ENCODE results near the gene BCL2L15. TPM values are rescaled to one million over a fixed set of nuclear protein-coding genes. Genes with fewer than 3 reads are reported as not detected.

The BCL2L15 gene
- total RNA-seq, 1 experiment from 2014 or later, result 1.1 TPM

DNA sequence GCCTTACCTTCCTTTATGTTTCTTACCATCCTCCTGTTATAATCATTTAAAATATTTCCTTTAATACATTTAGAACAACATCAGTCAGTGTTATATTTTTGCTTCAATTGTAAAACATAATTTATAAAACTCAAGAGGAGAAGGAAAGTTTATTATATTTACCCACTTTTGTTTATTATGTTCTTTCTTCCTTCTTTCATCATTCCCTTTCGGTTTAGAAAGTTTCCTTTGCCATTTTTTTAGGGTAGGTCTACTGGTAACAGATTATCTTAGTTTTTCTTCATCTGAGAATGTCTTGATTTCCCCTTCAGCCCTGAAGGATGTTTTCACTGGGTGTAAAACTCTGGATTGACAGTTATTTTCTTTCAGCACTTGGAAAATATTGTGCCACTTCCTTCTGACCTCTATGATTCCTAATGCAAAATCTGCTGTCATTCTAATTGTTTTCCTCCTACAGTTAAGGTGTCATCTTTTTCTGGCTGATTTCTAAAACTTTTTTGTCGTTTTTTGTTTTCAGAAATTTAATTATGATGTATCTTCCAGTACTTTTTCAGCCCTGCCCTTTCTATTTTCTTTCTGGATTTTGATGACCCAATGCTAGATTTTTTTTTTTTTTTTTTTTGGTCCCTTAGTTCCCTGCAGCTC lies 40.9 kb downstream of the BCL2L15 start:
- H3K27ac ChIP-seq (ENCODE audit: low read depth, low read length, poor library complexity, severe bottlenecking), result no peak overlapping the region
- intact Hi-C loops (cut with micrococcal nuclease; ENCODE audit: unreplicated experiment), result no loop called here
- peaks cover 17% of the 10 kb centered on the region for H3K9me3 ChIP-seq (ENCODE audit: low read depth, low read length, poor library complexity, severe bottlenecking)
- no peak overlapping the region for H3K4me3 ChIP-seq (ENCODE audit: low read depth, low read length, poor library complexity, severe bottlenecking)
- ChIA-PET POLR2A (ENCODE audit: low non-redundant PET) (no interaction called here), CTCF (no interaction called here)
- no peaks in the 10 kb centered on the region for H3K36me3 ChIP-seq (ENCODE audit: insufficient read depth, low read length, poor library complexity, severe bottlenecking)
- BruUV-seq (replicated peaks), result no TSS peak
- TF ChIP-seq, protein P1, sequence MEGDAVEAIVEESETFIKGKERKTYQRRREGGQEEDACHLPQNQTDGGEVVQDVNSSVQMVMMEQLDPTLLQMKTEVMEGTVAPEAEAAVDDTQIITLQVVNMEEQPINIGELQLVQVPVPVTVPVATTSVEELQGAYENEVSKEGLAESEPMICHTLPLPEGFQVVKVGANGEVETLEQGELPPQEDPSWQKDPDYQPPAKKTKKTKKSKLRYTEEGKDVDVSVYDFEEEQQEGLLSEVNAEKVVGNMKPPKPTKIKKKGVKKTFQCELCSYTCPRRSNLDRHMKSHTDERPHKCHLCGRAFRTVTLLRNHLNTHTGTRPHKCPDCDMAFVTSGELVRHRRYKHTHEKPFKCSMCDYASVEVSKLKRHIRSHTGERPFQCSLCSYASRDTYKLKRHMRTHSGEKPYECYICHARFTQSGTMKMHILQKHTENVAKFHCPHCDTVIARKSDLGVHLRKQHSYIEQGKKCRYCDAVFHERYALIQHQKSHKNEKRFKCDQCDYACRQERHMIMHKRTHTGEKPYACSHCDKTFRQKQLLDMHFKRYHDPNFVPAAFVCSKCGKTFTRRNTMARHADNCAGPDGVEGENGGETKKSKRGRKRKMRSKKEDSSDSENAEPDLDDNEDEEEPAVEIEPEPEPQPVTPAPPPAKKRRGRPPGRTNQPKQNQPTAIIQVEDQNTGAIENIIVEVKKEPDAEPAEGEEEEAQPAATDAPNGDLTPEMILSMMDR (conservative IDR thresholded peaks at IDR 0.05; ENCODE audit: low read depth, low read length), result no peak
- no peak for TF ChIP-seq EZH2 (IDR thresholded peaks at IDR 0.05; ENCODE audit: borderline replicate concordance, low read depth, low read length, poor library complexity, severe bottlenecking)
- DNase-seq (ENCODE audit: low spot score), result no peak
- no peaks in the 10 kb centered on the region for H3K27me3 ChIP-seq (replicated peaks; ENCODE audit: insufficient read depth, low read depth, low read length, poor library complexity)
- H3K4me1 ChIP-seq (ENCODE audit: insufficient read depth, low read length, poor library complexity, severe bottlenecking), result peaks cover 12% of the 10 kb centered on the region

DNA sequence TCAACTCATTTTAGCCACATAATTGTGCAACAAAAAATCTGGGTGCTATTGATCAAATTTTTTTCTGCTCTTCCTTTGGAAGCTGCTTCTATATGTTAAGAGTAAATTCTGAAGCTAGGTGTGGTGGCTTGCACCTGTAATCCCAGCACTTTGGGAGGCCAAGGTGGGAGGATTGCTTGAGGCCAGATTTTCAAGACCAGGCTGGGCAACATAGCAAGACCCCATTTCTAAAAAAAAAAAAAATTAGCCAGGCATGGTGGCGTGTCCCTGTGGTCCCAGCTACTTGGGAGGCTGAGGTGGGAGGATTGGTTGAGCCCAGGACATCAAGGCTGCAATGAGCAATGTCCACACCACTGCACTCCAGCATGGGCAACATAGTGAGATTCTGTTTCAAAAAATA lies 50.8 kb downstream of the BCL2L15 start:
- Histone ChIP-seq H3K36me3 (ENCODE audit: insufficient read depth, low read length, poor library complexity, severe bottlenecking) (no peaks in the 10 kb centered on the region), H3K4me3 (ENCODE audit: low read depth, low read length, poor library complexity, severe bottlenecking) (no peak overlapping the region), H3K4me1 (ENCODE audit: insufficient read depth, low read length, poor library complexity, severe bottlenecking) (peaks cover 6% of the 10 kb centered on the region), H3K27ac (ENCODE audit: low read depth, low read length, poor library complexity, severe bottlenecking) (no peak overlapping the region), H3K27me3 (replicated peaks; ENCODE audit: insufficient read depth, low read depth, low read length, poor library complexity) (no peaks in the 10 kb centered on the region), H3K9me3 (ENCODE audit: low read depth, low read length, poor library complexity, severe bottlenecking) (no peaks in the 10 kb centered on the region)
- CTCF ChIA-PET, result no interaction called here
- POLR2A ChIA-PET (ENCODE audit: low non-redundant PET), result no interaction called here
- DNase-seq (ENCODE audit: low spot score), result no peak
- no TSS peak for BruUV-seq (replicated peaks)
- no peak for TF ChIP-seq EZH2 (IDR thresholded peaks at IDR 0.05; ENCODE audit: borderline replicate concordance, low read depth, low read length, poor library complexity, severe bottlenecking)
- TF ChIP-seq, protein P1 (conservative IDR thresholded peaks at IDR 0.05; ENCODE audit: low read depth, low read length), result no peak
- intact Hi-C loops (cut with micrococcal nuclease; ENCODE audit: unreplicated experiment), result loop anchor here (5.0 kb wide), 1 partner anchor 141 kb away; the partner anchor contains the start of gene OLFML3

DNA sequence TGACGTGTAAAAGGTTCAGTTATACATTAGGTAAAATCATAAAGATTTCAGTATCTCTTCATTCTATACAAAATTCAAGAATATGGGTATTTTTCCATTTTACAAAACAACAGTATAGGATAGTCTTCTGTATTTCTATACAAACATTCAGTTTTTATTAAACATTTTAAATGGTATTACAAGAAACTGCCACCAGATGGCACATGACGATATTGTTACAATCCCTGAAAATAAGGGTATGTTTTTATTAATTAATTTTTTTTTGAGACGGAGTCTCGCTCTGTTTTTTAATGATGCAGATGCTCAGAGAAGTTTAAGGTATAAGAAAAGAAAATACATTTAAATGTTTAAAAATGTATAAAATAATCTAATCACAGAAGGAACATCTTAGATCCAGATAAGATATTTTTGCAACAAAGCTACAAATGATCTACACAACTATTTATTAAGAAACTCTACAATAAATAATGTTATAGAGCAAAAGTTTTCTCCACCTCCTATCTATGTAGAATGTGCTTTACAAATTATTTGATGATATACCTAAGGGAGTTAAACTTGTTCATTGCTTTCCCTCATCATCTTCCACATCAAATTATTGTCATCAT lies 51.6 kb downstream of the BCL2L15 start:
- H3K27ac ChIP-seq (ENCODE audit: low read depth, low read length, poor library complexity, severe bottlenecking), result no peak overlapping the region
- BruUV-seq (replicated peaks), result no TSS peak

More for the DNA sequence above, 51.6 kb downstream of the BCL2L15 start:
- peaks cover 6% of the 10 kb centered on the region for H3K4me1 ChIP-seq (ENCODE audit: insufficient read depth, low read length, poor library complexity, severe bottlenecking)
- no peaks in the 10 kb centered on the region for H3K9me3 ChIP-seq (ENCODE audit: low read depth, low read length, poor library complexity, severe bottlenecking)
- no peak overlapping the region for H3K4me3 ChIP-seq (ENCODE audit: low read depth, low read length, poor library complexity, severe bottlenecking)
- intact Hi-C loops (cut with micrococcal nuclease; ENCODE audit: unreplicated experiment), result loop anchor here (2.0 to 5.0 kb wide), 2 partner anchors 69 to 142 kb away; partner anchors contain the start of genes AP4B1, DCLRE1B and OLFML3
- H3K27me3 ChIP-seq (replicated peaks; ENCODE audit: insufficient read depth, low read depth, low read length, poor library complexity), result no peaks in the 10 kb centered on the region
- TF ChIP-seq, protein P1 (conservative IDR thresholded peaks at IDR 0.05; ENCODE audit: low read depth, low read length), result peak; percentile 72
- no peak for TF ChIP-seq EZH2 (IDR thresholded peaks at IDR 0.05; ENCODE audit: borderline replicate concordance, low read depth, low read length, poor library complexity, severe bottlenecking)
- H3K36me3 ChIP-seq (ENCODE audit: insufficient read depth, low read length, poor library complexity, severe bottlenecking), result no peaks in the 10 kb centered on the region
- ChIA-PET CTCF (interaction anchor here (0.6 kb wide), 1 partner anchor 452 kb away, joined by 3 read pairs; no protein-coding TSS in a partner anchor), POLR2A (ENCODE audit: low non-redundant PET) (no interaction called here)
- DNase-seq (ENCODE audit: low spot score), result peak; percentile 73

Measured in A673 (cell line).